MG63 (cell line): ENCODE data around the gene HSD17B10. TPM values are rescaled to one million over a fixed set of nuclear protein-coding genes. Genes with fewer than 3 reads are reported as not detected.
"Not testable (repeated sequence)": the region's sequence is repeated elsewhere in the genome, so short reads cannot be mapped to it uniquely, and the experiment has no call there.

ENCODE experiments used
- DNase-seq: peaks from one replicate; pipeline ENCODE4 v3.0.0-alpha.2; 2020
- H3K27me3 ChIP-seq: fragments of 250-450 bp; sonication (Bioruptor Pico); 2 replicates; pipeline ENCODE4 v1.5.1; 2020; ENCODE audit warnings: mild to moderate bottlenecking, moderate library complexity
- H3K36me3 ChIP-seq: fragments of 250-450 bp; sonication (Bioruptor Pico); 2 replicates; pipeline ENCODE4 v1.5.1; 2020; ENCODE audit warnings: mild to moderate bottlenecking, moderate library complexity
- H3K4me3 ChIP-seq: fragments of 250-450 bp; sonication (Bioruptor Pico); 2 replicates; pipeline ENCODE4 v1.5.1; 2020; ENCODE audit warnings: mild to moderate bottlenecking, moderate library complexity
- H3K9me3 ChIP-seq: fragments of 250-450 bp; sonication (Bioruptor Pico); 2 replicates; pipeline ENCODE4 v1.5.1; 2020; ENCODE audit warnings: mild to moderate bottlenecking, moderate library complexity
- total RNA-seq: library from RNA; depleted of rRNA; stranded (reverse); fragments of >200 nt; shearing (Covaris generic); gene quantifications from 2 replicates; pipeline ENCODE4 v1.2.3, GENCODE V29; 2014; ENCODE audit warnings: low replicate concordance; rRNA removed

The HSD17B10 gene
- total RNA-seq = 162 and 166 TPM in 2 replicates

DNA sequence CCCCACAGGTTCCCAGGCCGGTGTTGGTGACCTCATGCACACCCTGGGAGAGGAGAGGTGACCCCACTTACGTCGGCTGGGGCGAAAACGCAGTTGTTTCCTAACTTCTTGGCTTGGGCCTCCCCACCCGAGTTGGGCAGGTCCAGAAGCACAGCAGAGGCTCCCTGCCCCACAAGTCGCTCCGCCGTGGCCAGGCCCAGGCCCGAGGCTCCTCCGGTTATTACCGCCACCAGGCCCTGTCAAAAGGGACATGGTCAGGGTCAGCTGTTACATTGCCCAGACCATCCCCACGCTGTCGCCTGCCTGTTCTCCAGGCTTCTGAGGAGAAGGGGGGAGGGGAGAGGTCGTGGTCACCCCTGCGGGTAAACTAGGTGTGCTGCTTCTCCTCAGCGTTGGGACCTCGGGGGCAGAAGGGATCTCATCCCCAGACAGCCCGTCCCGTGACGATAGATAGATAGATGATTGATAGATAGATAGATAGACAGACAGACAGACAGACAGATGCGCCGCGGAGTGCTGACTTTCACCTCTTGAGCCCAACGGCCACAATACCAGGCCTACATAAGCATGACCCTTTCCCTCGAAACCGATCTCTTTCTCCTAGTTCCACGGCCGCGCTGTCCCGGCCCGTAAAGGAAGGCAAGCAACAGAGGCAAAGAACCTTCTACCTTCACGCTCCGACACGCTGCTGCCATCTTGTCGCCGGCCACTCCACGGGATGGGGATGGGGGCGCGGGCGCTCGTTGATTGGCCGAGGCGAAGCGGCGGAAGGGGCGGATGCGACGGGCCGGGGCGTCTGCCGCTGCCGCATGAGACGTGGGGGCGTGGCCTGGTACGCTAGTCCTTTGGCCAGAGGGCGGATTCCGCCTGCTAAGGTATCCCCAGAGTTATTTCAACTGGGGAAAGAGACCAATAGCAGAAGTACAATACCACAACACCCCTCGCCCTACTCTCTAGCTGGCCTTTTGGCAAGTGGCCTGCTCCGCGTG lies at the start of gene HSD17B10:
Gene HSD17B10 (minus strand): TSS at position 720 of the 989 bp plus-strand sequence. CDS start 25 bp downstream, at position 695.
- Histone ChIP-seq H3K27me3 (no peaks in the 10 kb centered on the region), H3K4me3 (peak within 1 kb of the TSS; percentile 73), H3K9me3 (no peaks in the 10 kb centered on the region), H3K36me3 (peaks cover 6% of the 10 kb centered on the region; the same call in 1 of the 2 replicates)
- DNase-seq = peak; percentile 86

DNA sequence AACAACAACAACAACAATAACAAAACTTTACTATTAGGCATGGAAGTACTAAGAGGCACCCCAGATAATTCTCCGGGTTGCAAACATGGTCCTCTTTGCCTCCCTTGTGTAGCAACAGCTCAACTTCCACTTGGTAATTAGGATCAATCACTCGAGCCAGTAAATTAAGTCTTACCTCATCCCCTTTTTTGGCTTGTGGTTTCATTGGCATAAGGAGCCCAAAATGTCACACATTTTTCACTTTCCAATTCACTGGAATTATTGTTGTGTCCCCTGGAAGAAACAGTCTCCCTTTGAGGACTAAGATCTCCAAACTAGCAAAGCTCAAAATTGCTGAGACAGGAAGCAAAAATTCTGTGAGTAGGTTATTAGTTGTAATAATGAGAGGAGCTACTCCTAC lies 49.2 kb upstream of the HSD17B10 start:
- Histone ChIP-seq H3K27me3 (no peaks in the 10 kb centered on the region), H3K36me3 (no peaks in the 10 kb centered on the region), H3K4me3 (no peak overlapping the region), H3K9me3 (no peaks in the 10 kb centered on the region)
- no peak for DNase-seq

DNA sequence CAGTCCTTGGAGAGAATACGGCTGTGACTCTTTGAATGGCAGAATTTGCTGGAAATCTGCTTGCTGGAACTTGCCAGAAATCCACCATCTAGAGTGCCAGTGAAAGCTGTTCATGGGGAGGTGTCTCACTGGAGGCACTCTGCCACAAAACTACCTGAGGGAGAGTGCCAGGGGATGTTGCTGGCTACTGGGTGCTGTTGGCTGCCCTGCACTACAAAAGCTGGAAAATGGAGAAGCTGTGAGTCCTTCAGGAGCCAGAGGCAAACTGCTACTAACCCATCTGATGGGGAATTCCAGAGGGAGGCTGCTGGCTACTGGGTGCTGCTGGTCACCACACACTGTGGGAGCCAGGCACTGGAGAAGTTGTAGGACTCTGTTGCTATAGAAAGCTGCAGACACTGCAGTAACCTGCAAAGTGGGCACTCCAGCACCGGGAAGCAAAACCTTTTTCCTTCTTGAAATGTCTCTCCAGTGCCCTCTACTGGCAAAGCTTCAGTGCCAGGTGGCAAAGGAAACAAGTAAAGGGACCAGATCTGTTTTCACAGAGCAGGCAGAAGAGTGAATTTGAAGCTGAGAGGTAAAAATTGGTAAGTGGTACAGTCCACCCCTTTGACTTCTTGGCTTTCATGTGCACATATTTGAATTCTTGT lies 47.8 kb upstream of the HSD17B10 start:
- Histone ChIP-seq H3K27me3 (no peaks in the 10 kb centered on the region), H3K4me3 (no peak overlapping the region), H3K36me3 (no peaks in the 10 kb centered on the region), H3K9me3 (no peaks in the 10 kb centered on the region)
- peak; percentile 38 for DNase-seq

DNA sequence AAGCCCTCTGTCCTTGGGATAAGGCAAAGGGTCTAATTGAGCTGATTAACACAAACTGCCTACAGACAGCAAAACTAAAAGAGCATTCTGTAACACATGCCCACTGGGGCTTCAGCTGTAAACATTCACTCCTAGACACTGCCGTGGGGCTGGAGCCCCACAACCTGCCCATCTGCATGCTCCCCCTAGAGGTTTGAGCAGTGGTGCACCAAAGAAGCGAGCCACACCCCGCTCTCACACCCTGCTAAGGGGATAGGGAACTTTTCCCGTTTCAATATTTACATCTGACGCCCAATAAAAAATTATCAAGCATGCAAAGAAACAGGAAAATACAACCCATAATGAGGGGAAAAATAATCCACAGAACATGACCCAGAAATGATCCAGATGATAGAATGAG lies 46.9 kb upstream of the HSD17B10 start:
- Histone ChIP-seq H3K9me3 (no peaks in the 10 kb centered on the region), H3K36me3 (no peaks in the 10 kb centered on the region), H3K27me3 (no peaks in the 10 kb centered on the region), H3K4me3 (no peak overlapping the region)
- no peak for DNase-seq

DNA sequence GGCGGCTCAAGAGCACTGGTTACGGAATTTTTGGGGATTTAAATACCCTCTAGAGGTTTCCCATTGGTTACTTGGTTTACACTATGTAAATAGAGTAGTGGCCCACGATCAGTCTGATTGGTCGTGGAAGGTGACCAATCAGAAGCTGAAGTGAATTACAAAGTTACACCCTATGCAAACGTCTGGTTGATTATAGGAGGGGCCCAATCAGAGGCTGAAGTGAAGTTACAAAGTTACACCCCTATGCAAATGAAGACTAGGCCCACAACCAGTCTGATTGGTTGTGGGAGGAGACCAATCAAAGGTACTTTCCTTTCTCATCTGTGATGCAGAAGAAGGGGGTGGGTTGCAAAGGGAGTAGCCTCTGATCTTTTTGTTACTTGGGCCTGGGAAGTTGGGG lies 45.1 kb upstream of the HSD17B10 start:
- DNase-seq = no peak

DNA sequence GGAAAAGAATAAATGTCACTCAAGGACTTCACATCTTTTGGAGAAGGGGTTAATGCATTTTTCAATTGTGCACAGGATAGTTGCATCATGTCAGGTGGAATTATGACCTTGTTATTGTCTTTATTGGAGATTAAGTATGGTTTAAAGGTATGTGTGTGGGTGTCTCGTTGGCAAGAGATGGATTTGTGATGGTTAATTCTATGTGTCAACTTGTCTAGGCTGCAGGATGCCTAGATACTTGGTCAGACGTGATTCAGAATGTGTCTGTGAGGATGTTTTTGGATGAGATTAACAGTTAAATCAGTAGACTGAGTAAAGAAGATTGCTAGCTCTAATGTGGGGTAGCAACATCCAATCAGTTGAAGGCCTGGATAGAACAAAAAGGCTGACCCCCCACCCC lies 42.2 kb upstream of the HSD17B10 start:
- no peaks in the 10 kb centered on the region for H3K27me3 ChIP-seq
- no peaks in the 10 kb centered on the region for H3K9me3 ChIP-seq
- H3K36me3 ChIP-seq = no peaks in the 10 kb centered on the region
- no peak overlapping the region for H3K4me3 ChIP-seq
- DNase-seq = no peak

More for the DNA sequence above, 45.1 kb upstream of the HSD17B10 start:
- H3K4me3 ChIP-seq = no peak overlapping the region
- H3K9me3 ChIP-seq = no peaks in the 10 kb centered on the region
- H3K27me3 ChIP-seq = no peaks in the 10 kb centered on the region
- no peaks in the 10 kb centered on the region for H3K36me3 ChIP-seq

DNA sequence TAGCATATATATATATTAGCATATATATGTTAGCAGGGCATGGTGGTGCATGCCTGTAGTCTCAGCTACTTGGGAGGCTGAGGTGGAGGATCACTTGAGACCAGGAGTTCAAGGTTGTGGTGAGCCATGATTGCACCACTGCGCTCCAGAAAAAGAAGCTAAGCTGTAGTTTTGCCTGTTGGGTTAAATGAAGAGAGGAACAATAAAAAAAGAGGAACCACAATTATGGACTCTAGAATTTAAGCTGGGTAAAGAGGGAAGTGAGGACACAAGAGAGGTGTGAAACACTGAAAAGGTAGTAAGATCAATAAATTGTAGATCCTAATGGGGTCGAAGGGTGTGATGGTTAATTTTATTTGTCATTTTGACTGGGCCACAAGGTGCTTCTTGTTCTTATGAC lies 40.5 kb upstream of the HSD17B10 start:
- Histone ChIP-seq H3K4me3 (no peak overlapping the region), H3K36me3 (no peaks in the 10 kb centered on the region), H3K27me3 (no peaks in the 10 kb centered on the region), H3K9me3 (no peaks in the 10 kb centered on the region)
- no peak for DNase-seq

DNA sequence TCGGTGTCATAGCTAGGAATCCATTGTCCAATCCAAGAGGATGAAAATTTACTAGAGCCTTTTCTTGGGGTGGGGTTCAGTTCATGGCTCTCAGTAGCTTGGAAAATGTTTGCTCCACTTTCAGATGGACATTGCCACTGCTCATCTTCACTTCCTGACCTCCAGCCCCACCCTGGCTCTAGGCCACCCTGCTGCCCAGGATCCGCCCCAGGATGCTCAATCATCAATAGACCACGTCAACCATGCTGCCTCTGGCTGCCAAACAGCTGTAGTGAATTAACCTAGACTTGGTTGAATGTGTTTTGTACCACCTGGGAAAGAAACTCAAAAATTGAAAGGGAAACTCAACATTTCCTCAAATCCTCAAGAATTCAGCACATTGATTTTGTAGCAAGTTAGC lies 37.2 kb upstream of the HSD17B10 start:
- Histone ChIP-seq H3K27me3 (no peaks in the 10 kb centered on the region), H3K9me3 (no peaks in the 10 kb centered on the region), H3K4me3 (no peak overlapping the region), H3K36me3 (no peaks in the 10 kb centered on the region)
- DNase-seq = peak; percentile 23

DNA sequence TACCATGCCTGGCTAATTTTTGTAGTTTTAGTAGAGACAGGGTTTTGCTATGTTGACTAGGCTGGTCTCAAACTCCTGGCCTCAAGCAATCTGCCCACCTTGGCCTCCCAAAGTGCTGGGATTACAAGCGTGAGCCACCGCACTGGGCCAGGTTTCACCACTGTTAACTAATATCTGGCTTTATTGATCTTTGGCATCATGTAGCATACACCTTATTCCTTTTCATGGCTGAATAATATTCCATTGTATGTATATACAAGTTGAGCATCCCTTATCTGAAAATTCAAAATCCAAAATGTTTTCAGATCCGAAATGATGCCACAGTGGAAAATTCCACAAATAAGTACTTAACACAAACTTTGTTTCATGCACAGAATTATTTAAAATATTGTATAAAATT lies 34.5 kb upstream of the HSD17B10 start:
- H3K9me3 ChIP-seq, H3K4me3 ChIP-seq, H3K36me3 ChIP-seq, DNase-seq, H3K27me3 ChIP-seq: not testable (repeated sequence)

DNA sequence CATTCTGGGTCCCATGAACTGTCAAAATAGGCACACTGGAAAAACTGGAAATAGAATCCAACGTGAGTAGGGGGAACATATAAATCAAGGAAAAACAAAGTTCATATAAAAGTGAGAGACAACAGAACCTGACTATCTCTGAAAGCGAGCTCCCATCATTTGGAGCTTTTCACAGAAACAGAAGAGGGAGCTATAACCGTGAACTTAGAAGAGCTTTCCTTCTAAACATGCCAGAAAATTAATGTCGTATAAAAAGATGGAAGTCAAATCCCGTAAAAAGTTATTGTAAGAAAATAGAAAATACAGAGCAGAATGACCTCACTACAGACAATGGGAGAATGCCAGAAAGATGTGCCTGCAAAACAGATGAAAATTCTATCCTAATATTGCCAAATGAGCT lies 23.9 kb upstream of the HSD17B10 start:
- Histone ChIP-seq H3K4me3 (no peak overlapping the region), H3K36me3 (no peaks in the 10 kb centered on the region), H3K9me3 (no peaks in the 10 kb centered on the region), H3K27me3 (no peaks in the 10 kb centered on the region)
- no peak for DNase-seq

DNA sequence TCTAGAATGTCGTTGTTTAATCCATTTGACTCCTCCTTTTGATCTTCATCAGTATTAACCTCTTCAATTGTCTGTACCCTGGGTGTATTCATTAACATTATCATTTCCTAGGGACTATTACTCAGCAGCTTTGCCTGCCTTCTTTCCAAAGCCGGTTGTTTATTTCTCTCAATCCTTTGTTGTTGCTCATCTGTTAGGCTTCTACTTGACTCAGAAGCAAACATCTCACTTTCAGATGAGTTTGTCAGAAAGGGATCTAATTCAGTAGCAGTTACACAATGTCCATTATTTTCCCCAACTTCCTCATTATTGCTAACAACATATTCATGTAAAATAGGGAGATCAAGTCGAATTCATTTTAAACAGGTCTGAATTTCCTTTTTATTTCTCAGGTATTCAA lies 22.1 kb upstream of the HSD17B10 start:
- Histone ChIP-seq H3K4me3 (no peak overlapping the region), H3K27me3 (no peaks in the 10 kb centered on the region), H3K36me3 (no peaks in the 10 kb centered on the region), H3K9me3 (no peaks in the 10 kb centered on the region)
- no peak for DNase-seq

DNA sequence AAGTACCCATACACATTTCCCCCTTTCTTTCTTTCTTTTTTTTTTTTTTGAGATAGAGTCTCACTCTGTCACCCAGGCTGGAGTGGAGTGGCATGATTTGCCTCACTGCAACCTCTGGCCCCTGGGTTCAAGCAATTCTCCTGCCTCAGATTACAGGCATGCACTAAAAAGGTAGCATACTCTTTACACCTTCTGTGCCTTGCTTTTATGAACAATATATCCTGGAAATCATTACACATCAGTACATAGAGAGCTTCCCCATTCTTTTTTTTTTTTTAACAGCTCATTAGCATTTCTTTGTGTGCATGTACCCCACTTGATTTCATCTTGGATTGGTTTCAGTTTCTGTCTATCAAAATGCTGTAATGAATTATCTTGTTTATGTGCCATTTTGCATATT lies 18.6 kb upstream of the HSD17B10 start:
- H3K27me3 ChIP-seq = no peaks in the 10 kb centered on the region
- no peak for DNase-seq
- H3K9me3 ChIP-seq = no peaks in the 10 kb centered on the region
- H3K4me3 ChIP-seq = no peak overlapping the region
- H3K36me3 ChIP-seq = no peaks in the 10 kb centered on the region

DNA sequence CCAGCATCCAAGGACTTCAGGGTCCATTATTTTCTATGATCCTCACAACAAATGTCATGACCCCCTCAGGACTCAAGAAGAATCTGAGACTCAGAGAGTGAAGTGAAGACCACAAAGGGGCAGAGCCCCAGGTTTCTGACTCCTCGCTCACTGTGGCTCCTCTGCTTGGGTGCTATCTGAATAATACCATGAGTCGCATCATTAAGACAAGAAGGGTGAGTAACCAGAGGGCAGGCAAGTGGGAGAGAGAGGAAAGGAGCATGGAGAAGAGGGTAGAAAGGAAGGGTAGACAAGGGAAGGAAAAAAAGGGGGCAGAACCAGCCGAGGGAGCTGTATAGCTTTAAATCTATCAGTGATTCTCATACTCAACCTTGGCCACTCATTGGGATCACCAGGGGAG lies 15.5 kb upstream of the HSD17B10 start:
- Histone ChIP-seq H3K36me3 (no peaks in the 10 kb centered on the region), H3K4me3 (no peak overlapping the region), H3K27me3 (no peaks in the 10 kb centered on the region), H3K9me3 (no peaks in the 10 kb centered on the region)
- no peak for DNase-seq

DNA sequence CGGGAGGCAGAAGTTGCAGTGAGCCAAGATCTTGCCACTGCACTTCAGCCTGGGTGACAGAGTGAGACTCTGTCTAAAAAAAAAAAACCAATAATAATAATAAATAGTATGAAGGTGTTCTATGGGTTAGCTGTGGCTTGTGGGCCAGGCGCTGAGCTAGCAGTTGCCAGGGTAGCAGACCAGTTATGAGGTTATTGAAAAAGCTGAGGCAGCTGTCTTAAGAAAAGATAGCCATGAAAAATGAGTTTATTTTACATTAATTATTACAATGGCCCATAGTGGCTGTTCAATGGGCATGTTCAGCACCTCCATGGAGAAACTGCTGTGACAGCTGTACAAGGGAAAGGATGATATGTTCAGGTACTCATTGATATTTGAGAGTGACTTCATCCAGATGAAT lies 13.3 kb upstream of the HSD17B10 start:
- no peak for DNase-seq
- H3K9me3 ChIP-seq = no peaks in the 10 kb centered on the region
- H3K4me3 ChIP-seq = no peak overlapping the region
- H3K27me3 ChIP-seq = no peaks in the 10 kb centered on the region
- H3K36me3 ChIP-seq = no peaks in the 10 kb centered on the region

DNA sequence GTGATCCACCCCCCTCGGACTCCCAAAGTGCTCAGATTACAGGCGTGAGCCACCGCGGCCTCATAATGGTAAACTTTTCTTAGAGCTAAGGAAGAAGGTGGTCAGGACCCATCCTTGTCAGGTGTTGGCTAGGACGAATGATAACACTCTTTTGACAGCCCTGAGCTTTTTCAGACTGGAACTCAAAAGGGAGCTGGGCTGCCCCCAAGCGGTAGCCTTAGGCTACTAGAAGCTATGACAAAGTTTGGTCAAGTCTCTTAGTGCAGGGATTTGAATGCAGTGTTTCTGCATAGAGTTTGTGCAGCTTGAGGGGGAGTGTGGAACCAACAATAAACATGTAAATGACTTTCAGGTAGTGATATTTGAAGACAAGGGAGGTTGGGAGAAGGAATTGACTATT lies 11.8 kb upstream of the HSD17B10 start:
- Histone ChIP-seq H3K36me3 (no peaks in the 10 kb centered on the region), H3K27me3 (no peaks in the 10 kb centered on the region), H3K4me3 (no peak overlapping the region), H3K9me3 (no peaks in the 10 kb centered on the region)
- DNase-seq = no peak

DNA sequence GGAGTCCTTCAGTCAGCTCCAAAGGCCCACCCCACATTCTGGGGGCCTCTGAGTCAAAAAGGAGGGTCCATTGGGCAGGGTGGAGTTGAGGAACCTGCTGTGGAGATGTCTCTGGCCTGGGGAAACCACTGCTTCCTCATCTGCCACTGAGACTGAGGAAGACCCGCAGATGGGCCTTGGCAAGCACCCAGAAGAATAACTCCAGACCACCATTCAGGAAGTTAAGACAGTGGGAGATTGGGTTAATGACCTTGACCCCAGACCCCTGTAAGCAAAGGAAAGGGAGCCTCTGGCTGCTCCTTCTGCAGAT lies 8.1 kb upstream of the HSD17B10 start:
- Histone ChIP-seq H3K9me3 (no peaks in the 10 kb centered on the region), H3K27me3 (no peaks in the 10 kb centered on the region), H3K36me3 (no peaks in the 10 kb centered on the region), H3K4me3 (no peak overlapping the region)
- DNase-seq = no peak

DNA sequence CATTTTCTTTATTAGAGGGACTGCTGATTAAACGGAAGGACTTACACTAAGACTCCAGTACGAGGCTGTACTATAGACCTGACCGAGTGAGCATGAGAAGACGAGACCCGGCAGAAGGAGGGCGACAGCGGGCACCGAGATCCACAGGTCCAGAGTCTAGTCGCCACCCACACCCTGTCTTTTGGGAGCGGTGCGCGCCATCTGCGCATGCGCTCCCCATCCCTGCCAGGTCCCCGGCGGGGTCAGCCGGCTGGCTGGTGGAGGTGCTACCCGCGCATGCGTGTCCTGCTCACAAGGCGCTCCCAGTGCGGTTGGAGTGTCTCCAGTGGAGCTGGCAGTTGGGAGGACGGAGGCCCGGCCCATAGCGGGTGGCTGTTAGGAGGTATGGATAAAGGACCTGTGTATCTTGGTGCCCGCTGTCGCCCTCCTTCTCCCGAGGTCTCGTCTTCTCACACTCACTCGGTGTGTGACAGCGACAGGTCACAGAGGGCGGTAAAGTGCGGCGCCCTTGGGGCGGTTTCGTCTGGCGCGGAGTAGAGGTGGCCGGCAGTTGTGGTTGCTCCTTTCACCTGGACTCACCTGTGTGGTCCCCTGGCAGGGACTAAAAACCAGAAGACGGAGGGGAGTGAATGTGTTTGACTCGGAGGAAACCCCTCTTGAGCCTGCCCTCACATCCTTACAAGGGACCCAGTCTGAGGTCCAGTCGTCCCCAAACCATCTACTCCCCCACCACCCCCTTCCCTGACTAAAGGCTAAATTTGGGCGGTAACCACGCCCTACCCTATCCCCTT lies 7.6 kb upstream of the HSD17B10 start:
- Histone ChIP-seq H3K27me3 (no peaks in the 10 kb centered on the region), H3K9me3 (no peaks in the 10 kb centered on the region), H3K4me3 (no peak overlapping the region), H3K36me3 (no peaks in the 10 kb centered on the region)
- peak; percentile 31 for DNase-seq
